Stimulated activated memory B cell treated with anti-CD40 and anti-IgM and Interleukin-4, amounts not matched to agents 10 μg/mL and 1 μg/mL and 100 μg/mL, for 72 hours (primary cell): Measurements from ENCODE around the gene MIOS.
A peak's percentile ranks its signal among the peaks of the same experiment; 100 is the strongest.

Source experiments
- ATAC-seq: fragments of 150-1000 bp; cut with Tn5 transposase; 2 replicates; pipeline ENCODE4 v1.10.0; 2021
- H3K27ac Mint-ChIP-seq: one replicate; pipeline ENCODE4 v1.8.0; 2022; ENCODE audit warnings: mild to moderate bottlenecking, mixed read lengths
- H3K27me3 Mint-ChIP-seq: one replicate; pipeline ENCODE4 v1.8.0; 2022; ENCODE audit warnings: mixed read lengths
- H3K36me3 Mint-ChIP-seq: one replicate; pipeline ENCODE4 v1.8.0; 2022; ENCODE audit warnings: mixed read lengths
- H3K4me1 Mint-ChIP-seq: one replicate; pipeline ENCODE4 v1.8.0; 2022; ENCODE audit warnings: mixed read lengths
- H3K4me3 Mint-ChIP-seq: one replicate; pipeline ENCODE4 v1.8.0; 2022; ENCODE audit warnings: mild to moderate bottlenecking, moderate library complexity, mixed read lengths
- H3K9me3 Mint-ChIP-seq: one replicate; pipeline ENCODE4 v1.8.0; 2022; ENCODE audit warnings: mixed read lengths

MIOS gene

DNA sequence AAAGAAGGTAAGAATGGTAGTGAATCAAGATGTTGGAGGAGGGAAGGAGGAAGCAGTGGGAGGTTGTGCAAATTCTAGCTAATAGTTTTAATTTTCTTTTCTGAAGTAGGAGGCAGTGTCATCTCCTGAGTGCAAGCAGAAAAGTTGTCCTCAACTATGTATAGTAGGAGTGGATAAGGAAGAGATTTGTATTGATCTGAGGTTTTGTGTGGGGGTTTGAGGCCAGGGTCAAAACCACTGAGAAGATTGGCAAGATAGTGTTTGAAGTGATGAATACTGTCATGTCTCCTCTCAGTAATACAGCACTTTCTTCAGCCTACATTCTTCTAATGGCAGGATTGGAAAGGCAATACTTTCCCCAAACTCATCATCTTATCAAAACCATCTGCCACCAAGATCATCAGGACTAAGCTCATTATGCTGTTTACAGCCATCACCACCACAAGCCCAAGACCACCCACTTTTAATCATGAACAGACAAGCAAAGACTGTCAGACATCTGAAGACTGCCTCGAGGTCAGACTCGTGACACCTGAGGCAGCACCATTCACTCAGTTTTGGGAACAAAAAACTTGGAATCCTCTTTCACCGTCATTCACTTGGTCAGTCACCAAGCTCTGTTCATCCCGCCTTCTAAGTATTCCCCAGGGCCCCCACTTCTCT is 1.5 kb upstream of the MIOS start:
- peaks cover 17% of the 10 kb centered on the region for H3K36me3 Mint-ChIP-seq

GRCh38 chr7:7565746-7566650 is 686 bp upstream of the MIOS start:
- no peak overlapping the region for H3K4me3 Mint-ChIP-seq

More for the DNA sequence above, 1.5 kb upstream of the MIOS start:
- Mint-ChIP-seq H3K27me3 (no peaks in the 10 kb centered on the region), H3K27ac (no peak overlapping the region), H3K9me3 (peaks cover under 1% of the 10 kb centered on the region), H3K4me1 (peaks cover 26% of the 10 kb centered on the region), H3K4me3 (no peak overlapping the region)
- no peak for ATAC-seq

DNA sequence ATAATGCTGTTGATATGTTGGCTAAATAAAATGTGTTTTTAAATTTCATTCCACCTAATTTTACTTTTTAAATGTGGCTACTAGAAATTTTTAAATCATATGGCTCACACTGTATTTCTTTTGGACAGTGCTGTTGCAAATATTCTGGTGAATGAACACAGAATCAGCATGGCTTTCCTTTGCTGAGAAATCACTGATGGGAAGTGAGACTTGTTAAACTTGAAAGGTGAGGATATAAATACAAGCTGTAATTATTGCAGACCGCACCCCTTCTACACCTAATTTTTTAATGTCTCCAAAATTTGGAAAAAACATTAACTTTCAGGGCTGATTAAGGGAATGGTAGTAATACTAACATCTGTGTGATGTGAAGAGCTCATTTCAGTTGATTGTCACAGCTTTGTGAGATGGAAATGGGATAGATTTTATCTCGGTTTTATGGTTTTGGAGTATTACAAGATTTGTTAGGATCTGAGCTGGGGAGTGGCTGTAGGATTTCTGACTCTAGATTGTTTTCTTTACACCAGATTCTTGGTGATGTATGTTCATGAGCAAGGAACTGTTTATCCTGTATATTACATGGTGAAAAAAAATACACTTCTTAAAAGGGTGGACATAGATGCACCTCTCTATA is 1.3 kb downstream of the MIOS start:
- no peak for ATAC-seq
- no peak overlapping the region for H3K27ac Mint-ChIP-seq

More at GRCh38 chr7:7565746-7566650, 686 bp upstream of the MIOS start:
- no peak for ATAC-seq
- Mint-ChIP-seq H3K27me3 (no peaks in the 10 kb centered on the region), H3K4me1 (peaks cover 33% of the 10 kb centered on the region), H3K36me3 (peaks cover 14% of the 10 kb centered on the region), H3K9me3 (no peaks in the 10 kb centered on the region), H3K27ac (no peak overlapping the region)

GRCh38 chr7:7568553-7568952 is 1.9 kb downstream of the MIOS start:
- H3K9me3 Mint-ChIP-seq, result no peaks in the 10 kb centered on the region
- peaks cover 33% of the 10 kb centered on the region for H3K4me1 Mint-ChIP-seq
- no peak for ATAC-seq
- peaks cover 17% of the 10 kb centered on the region for H3K36me3 Mint-ChIP-seq
- H3K27ac Mint-ChIP-seq, result no peak overlapping the region
- peak overlapping the region; percentile 82 for H3K4me3 Mint-ChIP-seq
- H3K27me3 Mint-ChIP-seq, result no peaks in the 10 kb centered on the region

More for the DNA sequence above, 1.3 kb downstream of the MIOS start:
- peaks cover 15% of the 10 kb centered on the region for H3K36me3 Mint-ChIP-seq
- no peaks in the 10 kb centered on the region for H3K9me3 Mint-ChIP-seq
- H3K27me3 Mint-ChIP-seq, result no peaks in the 10 kb centered on the region
- peaks cover 33% of the 10 kb centered on the region for H3K4me1 Mint-ChIP-seq
- peak overlapping the region; percentile 82 for H3K4me3 Mint-ChIP-seq

DNA sequence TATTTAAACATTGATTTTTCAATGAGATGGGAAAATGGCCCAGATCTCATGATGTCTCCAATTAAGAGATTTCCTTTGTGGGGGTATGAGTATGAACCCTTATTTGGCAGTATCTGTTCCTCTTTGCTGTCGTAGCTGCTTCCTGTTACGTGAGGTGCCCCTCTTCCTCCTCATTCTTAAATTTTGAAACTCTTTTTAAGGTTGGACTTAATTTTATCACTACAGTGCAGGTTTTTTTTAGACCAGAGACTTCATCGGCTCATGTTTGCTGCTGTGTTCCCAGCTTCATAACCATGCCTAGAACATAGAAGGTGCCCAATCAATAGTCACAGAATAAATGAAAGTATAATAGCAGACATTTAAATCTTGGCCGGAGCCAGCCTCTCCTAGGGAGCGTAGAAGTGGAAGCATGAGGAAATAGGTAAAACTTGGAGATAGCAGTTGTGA is 2.4 kb downstream of the MIOS start:
- peak; percentile 70 for ATAC-seq
- no peaks in the 10 kb centered on the region for H3K27me3 Mint-ChIP-seq
- H3K36me3 Mint-ChIP-seq, result peaks cover 17% of the 10 kb centered on the region
- no peaks in the 10 kb centered on the region for H3K9me3 Mint-ChIP-seq
- H3K4me3 Mint-ChIP-seq, result peak overlapping the region; percentile 82
- H3K4me1 Mint-ChIP-seq, result peaks cover 33% of the 10 kb centered on the region
- no peak overlapping the region for H3K27ac Mint-ChIP-seq

GRCh38 chr7:7569615-7570014 is 2.9 kb downstream of the MIOS start:
- no peaks in the 10 kb centered on the region for H3K9me3 Mint-ChIP-seq
- H3K27me3 Mint-ChIP-seq, result no peaks in the 10 kb centered on the region
- H3K4me3 Mint-ChIP-seq, result peak overlapping the region; percentile 82
- peaks cover 17% of the 10 kb centered on the region for H3K36me3 Mint-ChIP-seq
- H3K27ac Mint-ChIP-seq, result no peak overlapping the region
- no peak for ATAC-seq
- peaks cover 33% of the 10 kb centered on the region for H3K4me1 Mint-ChIP-seq

DNA sequence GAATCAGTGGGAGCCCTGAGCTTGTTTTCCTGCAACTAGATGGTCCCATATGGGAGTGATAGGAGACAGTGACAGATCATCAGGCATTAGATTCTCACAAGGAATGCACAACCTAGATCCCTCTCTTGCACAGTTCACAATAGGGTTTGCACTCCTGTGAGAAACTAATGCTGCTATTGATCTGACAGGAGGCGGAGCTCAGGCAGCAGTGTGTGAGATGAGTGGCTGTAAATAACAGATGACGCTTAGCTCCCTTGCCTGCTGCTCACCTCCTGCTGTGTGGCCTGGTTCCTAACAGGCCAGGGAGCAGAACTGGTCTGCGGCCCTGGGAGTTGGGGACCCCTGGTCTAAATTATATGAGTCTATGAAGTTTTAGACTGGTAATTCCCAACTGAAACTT is 3.9 kb downstream of the MIOS start:
- ATAC-seq, result no peak
- peak overlapping the region; percentile 82 for H3K4me3 Mint-ChIP-seq
- no peaks in the 10 kb centered on the region for H3K9me3 Mint-ChIP-seq
- H3K27ac Mint-ChIP-seq, result no peak overlapping the region
- no peaks in the 10 kb centered on the region for H3K27me3 Mint-ChIP-seq
- peaks cover 33% of the 10 kb centered on the region for H3K4me1 Mint-ChIP-seq
- H3K36me3 Mint-ChIP-seq, result peaks cover 17% of the 10 kb centered on the region

DNA sequence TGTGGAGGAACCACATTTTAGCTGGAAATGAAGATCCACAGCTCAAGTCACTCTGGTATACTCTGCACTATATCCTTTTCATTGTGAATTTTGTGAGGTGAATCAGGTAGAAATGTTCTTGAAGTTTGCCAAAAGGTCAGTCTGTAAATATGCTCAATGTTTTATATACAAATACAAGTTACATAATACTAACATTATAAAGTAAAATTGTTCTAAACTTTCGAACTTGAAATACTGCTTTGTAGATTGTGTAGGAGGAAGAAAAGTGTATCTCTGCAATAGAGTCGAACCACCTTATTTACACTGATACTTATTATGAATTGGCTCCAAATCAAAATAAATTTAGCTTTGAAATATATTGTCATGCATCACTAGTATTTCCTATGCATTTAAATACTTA is 7.0 kb downstream of the MIOS start:
- no peak for ATAC-seq
- no peak overlapping the region for H3K4me3 Mint-ChIP-seq
- H3K9me3 Mint-ChIP-seq, result no peaks in the 10 kb centered on the region
- no peak overlapping the region for H3K27ac Mint-ChIP-seq
- peaks cover 17% of the 10 kb centered on the region for H3K36me3 Mint-ChIP-seq
- H3K27me3 Mint-ChIP-seq, result no peaks in the 10 kb centered on the region
- peaks cover 22% of the 10 kb centered on the region for H3K4me1 Mint-ChIP-seq

- no peak for ATAC-seq
- H3K4me1 Mint-ChIP-seq, result peaks cover 5% of the 10 kb centered on the region
- H3K27me3 Mint-ChIP-seq, result no peaks in the 10 kb centered on the region
- no peak overlapping the region for H3K27ac Mint-ChIP-seq
- peaks cover 11% of the 10 kb centered on the region for H3K36me3 Mint-ChIP-seq
- H3K4me3 Mint-ChIP-seq, result no peak overlapping the region
- no peaks in the 10 kb centered on the region for H3K9me3 Mint-ChIP-seq
These were observed 9.7 kb downstream of the MIOS start for GRCh38 chr7:7576344-7576743.

DNA sequence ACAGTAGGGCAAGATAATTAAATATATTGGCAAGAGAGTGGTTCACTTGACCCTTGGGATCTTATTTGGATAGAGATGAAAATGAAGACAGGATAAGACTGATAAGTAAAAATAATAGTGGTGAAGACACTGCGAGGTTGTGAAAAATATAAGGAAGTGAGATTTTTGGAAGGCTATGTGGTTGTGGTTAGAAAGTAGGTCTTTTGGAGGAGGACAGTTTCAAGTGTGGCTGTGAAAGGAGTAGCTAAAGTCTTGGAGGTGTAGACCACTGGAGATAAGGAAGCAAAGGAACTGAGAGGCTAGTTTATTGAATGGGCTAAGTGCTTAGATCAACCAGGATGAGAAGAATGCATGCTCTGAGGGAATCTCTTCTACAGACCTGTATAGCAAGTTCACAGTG is 11.2 kb downstream of the MIOS start:
- no peak overlapping the region for H3K4me3 Mint-ChIP-seq
- ATAC-seq, result peak; percentile 68
- peaks cover 5% of the 10 kb centered on the region for H3K4me1 Mint-ChIP-seq
- H3K27ac Mint-ChIP-seq, result no peak overlapping the region
- no peaks in the 10 kb centered on the region for H3K9me3 Mint-ChIP-seq
- H3K36me3 Mint-ChIP-seq, result peaks cover 15% of the 10 kb centered on the region
- no peaks in the 10 kb centered on the region for H3K27me3 Mint-ChIP-seq

DNA sequence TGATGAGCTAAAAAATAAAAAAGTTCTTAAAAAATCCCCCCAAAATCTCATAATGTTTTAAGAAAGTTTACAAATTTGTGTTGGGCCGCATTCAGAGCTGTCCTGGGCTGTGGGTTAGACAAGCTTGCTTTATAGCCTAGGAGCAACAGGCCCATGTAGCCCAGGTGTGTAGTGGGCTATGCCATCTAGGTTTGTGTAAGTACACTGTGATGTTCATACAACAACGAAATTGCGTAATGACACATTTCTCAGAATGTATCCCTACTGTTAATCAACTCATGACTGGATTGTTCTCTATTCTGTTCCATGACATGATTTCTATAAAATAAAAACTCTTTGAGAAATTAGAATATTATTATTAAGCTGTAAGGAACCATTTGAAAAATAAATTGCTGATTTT is 13.0 kb downstream of the MIOS start:
- ATAC-seq, result no peak
- Mint-ChIP-seq H3K27ac (no peak overlapping the region), H3K27me3 (no peaks in the 10 kb centered on the region), H3K4me3 (no peak overlapping the region), H3K9me3 (no peaks in the 10 kb centered on the region), H3K36me3 (peaks cover 15% of the 10 kb centered on the region), H3K4me1 (peaks cover 5% of the 10 kb centered on the region)

- Mint-ChIP-seq H3K4me3 (no peak overlapping the region), H3K9me3 (no peaks in the 10 kb centered on the region), H3K27me3 (no peaks in the 10 kb centered on the region), H3K36me3 (peaks cover 15% of the 10 kb centered on the region), H3K4me1 (peaks cover 5% of the 10 kb centered on the region), H3K27ac (no peak overlapping the region)
- ATAC-seq, result no peak
These were observed 15.0 kb downstream of the MIOS start for GRCh38 chr7:7581531-7582179.

GRCh38 chr7:7582596-7582995 is 15.9 kb downstream of the MIOS start:
- ATAC-seq, result no peak
- Mint-ChIP-seq H3K36me3 (peaks cover 15% of the 10 kb centered on the region), H3K9me3 (no peaks in the 10 kb centered on the region), H3K4me1 (peaks cover 5% of the 10 kb centered on the region), H3K27ac (no peak overlapping the region), H3K27me3 (no peaks in the 10 kb centered on the region), H3K4me3 (no peak overlapping the region)

- no peaks in the 10 kb centered on the region for H3K27me3 Mint-ChIP-seq
- H3K27ac Mint-ChIP-seq, result no peak overlapping the region
- ATAC-seq, result no peak
- peaks cover 5% of the 10 kb centered on the region for H3K4me1 Mint-ChIP-seq
- no peak overlapping the region for H3K4me3 Mint-ChIP-seq
- peaks cover 15% of the 10 kb centered on the region for H3K36me3 Mint-ChIP-seq
- no peaks in the 10 kb centered on the region for H3K9me3 Mint-ChIP-seq
These were observed 17.0 kb downstream of the MIOS start for GRCh38 chr7:7583731-7584130.

DNA sequence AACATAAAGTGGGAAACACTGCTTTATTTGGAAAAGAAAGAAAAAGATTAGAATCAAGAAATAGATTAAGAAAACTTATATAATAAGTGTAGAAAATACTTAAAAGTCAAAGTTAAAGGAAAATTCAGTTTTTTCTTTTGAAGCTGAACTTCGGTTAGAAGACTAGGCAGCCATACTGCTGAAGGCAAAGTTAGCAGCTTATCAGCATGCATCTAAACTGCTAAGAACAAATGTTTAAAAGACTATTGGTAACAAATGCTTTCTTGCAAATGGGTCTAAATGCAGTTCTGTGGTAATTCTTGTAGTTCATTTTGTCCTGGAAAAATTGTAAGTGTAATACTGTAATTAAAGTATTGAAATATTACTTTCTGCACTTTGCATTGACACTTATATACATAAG is 18.0 kb downstream of the MIOS start:
- no peak for ATAC-seq
- Mint-ChIP-seq H3K27ac (no peak overlapping the region), H3K4me3 (no peak overlapping the region), H3K36me3 (peaks cover 11% of the 10 kb centered on the region), H3K4me1 (peaks cover 2% of the 10 kb centered on the region), H3K27me3 (no peaks in the 10 kb centered on the region), H3K9me3 (no peaks in the 10 kb centered on the region)
